GM12878 (cell line): ENCODE measurements around the gene HOOK1. TPM values are rescaled to one million over a fixed set of nuclear protein-coding genes. Genes with fewer than 3 reads are reported as not detected.

Experiments used
- ATAC-seq: fragments of 200-7000 bp; cut with Tn5 transposase; 3 replicates; pipeline ENCODE4 v1.9.1; 2020; ENCODE audit warnings: mild to moderate bottlenecking, moderate library complexity
- BruUV-seq: library from RNA; stranded (reverse); fragments of 400-500 nt; replicated peaks from 2 replicates; lab custom pipeline; 2021; lab: Mats Ljungman, UMichigan
- CTCF ChIA-PET: fragments of 300-600 bp; sonication (Branson Sonifier 250); formaldehyde crosslinking; extraction: SDS; loops from one replicate; lab custom pipeline; 2021; ENCODE audit warnings: inconsistent platforms; lab: Yijun Ruan, JAX
- POLR2A ChIA-PET: fragments of 350-600 bp; formaldehyde crosslinking; extraction: SDS; loops from one replicate; lab custom pipeline; 2021; ENCODE audit warnings: inconsistent platforms; lab: Charles Lee
- RAD21 ChIA-PET: fragments of 300-600 bp; sonication (Branson Sonifier 250); formaldehyde crosslinking; loops from one replicate; lab custom pipeline; 2023; ENCODE audit warnings: antibody characterized with exemption; ENCODE audit not compliant: unreplicated experiment; lab: Charles Lee
- SMC1A ChIA-PET: fragments of 300-600 bp; sonication (Branson Sonifier 250); formaldehyde crosslinking; loops from one replicate; lab custom pipeline; 2023; ENCODE audit not compliant: unreplicated experiment, uncharacterized antibody; lab: Charles Lee
- DNase-seq: peaks from one replicate; pipeline ENCODE4 v3.0.0-alpha.2; 2011; ENCODE audit warnings: low read depth, low spot score
- FAIRE-seq: peaks from 3 replicates; lab custom pipeline; 2011; peaks lifted over from hg19 to GRCh38; lab: Jason Lieb, UNC
- H2AFZ ChIP-seq: 2 replicates; pipeline ENCODE4 v1.6.0; 2011; ENCODE audit warnings: low read depth, low read length, control low read depth; ENCODE audit not compliant: control insufficient read depth
- H3K27ac ChIP-seq: 2 replicates; pipeline ENCODE4 v1.5.1; 2011; ENCODE audit warnings: control low read depth; ENCODE audit not compliant: control insufficient read depth, insufficient read depth
- H3K27me3 ChIP-seq, 2 experiments: replicated peaks in 1 of 2; 2 replicates each; pipeline versions ENCODE4 v1.6.0 to v1.6.1; 2011; ENCODE audit warnings: low read length in 1 of 2; ENCODE audit not compliant: control insufficient read depth in 2 of 2, insufficient read depth in 2 of 2
- H3K36me3 ChIP-seq, 2 experiments: 2 replicates each; pipeline ENCODE4 v1.5.1; 2011; ENCODE audit warnings: low read length in 1 of 2; ENCODE audit not compliant: control insufficient read depth in 2 of 2, insufficient read depth in 2 of 2
- H3K4me1 ChIP-seq: 2 replicates; pipeline ENCODE4 v1.6.1; 2011; ENCODE audit warnings: mild to moderate bottlenecking, low read length, moderate library complexity, mixed read lengths; ENCODE audit not compliant: control insufficient read depth, insufficient read depth
- H3K4me2 ChIP-seq: 2 replicates; pipeline ENCODE4 v1.6.0; 2011; ENCODE audit warnings: control low read depth; ENCODE audit not compliant: control insufficient read depth, insufficient read depth
- H3K4me3 ChIP-seq: fragments of 200-600 bp; sonication (generic); 2 replicates; pipeline ENCODE4 v1.5.1; 2016
- H3K79me2 ChIP-seq: 2 replicates; pipeline ENCODE4 v1.6.0; 2011; ENCODE audit warnings: low read length; ENCODE audit not compliant: control insufficient read depth, insufficient read depth
- H3K9ac ChIP-seq: 2 replicates; pipeline ENCODE4 v1.8.0; 2011; ENCODE audit warnings: low read length, control low read depth, mixed read lengths; ENCODE audit not compliant: control insufficient read depth, insufficient read depth
- H3K9me3 ChIP-seq: replicated peaks from 3 replicates; pipeline ENCODE4 v1.5.1; 2011; ENCODE audit warnings: mild to moderate bottlenecking, low read length; ENCODE audit not compliant: control insufficient read depth, insufficient read depth
- H4K20me1 ChIP-seq: 2 replicates; pipeline ENCODE4 v1.6.0; 2011; ENCODE audit not compliant: control insufficient read depth, insufficient read depth
- KLF5 ChIP-seq: fragments of 450-650 bp; IDR thresholded peaks from 2 replicates; pipeline ENCODE4 v1.6.1; 2014; ENCODE audit warnings: mild to moderate bottlenecking; ENCODE audit not compliant: partially characterized antibody
- MLLT1 ChIP-seq: fragments of 450-650 bp; IDR thresholded peaks from 2 replicates; pipeline ENCODE4 v1.6.1; 2016; ENCODE audit warnings: mild to moderate bottlenecking
- PKNOX1 ChIP-seq: fragments of 450-650 bp; IDR thresholded peaks from 2 replicates; pipeline ENCODE4 v1.6.1; 2016; ENCODE audit warnings: mild to moderate bottlenecking
- WGBS: methylation state at CpG from one replicate; pipeline ENCODE4 v1.1.6; 2016; ENCODE audit warnings: low lambda C conversion rate; ENCODE audit not compliant: insufficient replicate concordance, insufficient coverage; ENCODE audit errors: missing lambda C conversion rate; 5-methylcytosine and 5-hydroxymethylcytosine counted together
- in situ Hi-C: fragments of 300-500 bp; cut with MboI; formaldehyde crosslinking; loops from 9 replicates; pipeline ENCODE4 v1.14.3; 2018; ENCODE audit warnings: mixed read lengths
- intact Hi-C: fragments of 100-400 bp; cut with micrococcal nuclease; formaldehyde crosslinking; loops from one replicate; pipeline ENCODE4 v1.14.2; 2022; ENCODE audit not compliant: unreplicated experiment
- polyA plus RNA-seq, 11 experiments: library from polyadenylated mRNA; depleted of rRNA in 4 of 11; unstranded in 6 of 11; stranded (reverse) in 5 of 11; fragments of >200 nt; fragmentation: Nextera tagmentation in 4 of 11; fragmentation: Illumina TruSeq in 1 of 11; extraction: Ambion mirVana in 4 of 11; extraction: Trizol in 1 of 11; gene quantifications; 1 replicate in 1 of 11; 2 replicates in 10 of 11; pipeline versions ENCODE4 v1.2.1 to v1.2.3, GENCODE V29; 2011 to 2016; ENCODE audit warnings: inconsistent platforms in 2 of 11, missing spikeins in 2 of 11, low read depth in 1 of 11
- total RNA-seq, 4 experiments: library from RNA; depleted of rRNA in 3 of 4; stranded (reverse); fragments of >200 nt in 3 of 4; fragmentation: Illumina TruSeq in 1 of 4; extraction: Trizol in 1 of 4; gene quantifications; 2 replicates each; pipeline versions ENCODE4 v1.2.1 to v1.2.3, GENCODE V29; 2013 to 2021

The HOOK1 gene
- total and polyA plus RNA-seq, 10 of the 15 experiments (the other 5 are each of a cell fraction or from before 2014, with no cell fraction given) = 1.4 to 15.4 (median 3.7) TPM

GRCh38 chr1:59768792-59769735 lies 45.7 kb upstream of the HOOK1 start (continued):
- TF ChIP-seq MLLT1 = no peak

- Histone ChIP-seq H4K20me1 (no peaks in the 10 kb centered on the region), H3K27me3 (no peaks in the 10 kb centered on the region), H3K79me2 (no peaks in the 10 kb centered on the region), H2AFZ (no peak overlapping the region), H3K9me3 (no peaks in the 10 kb centered on the region), H3K27ac (no peak overlapping the region), H3K36me3 (no peaks in the 10 kb centered on the region), H3K4me1 (no peaks in the 10 kb centered on the region), H3K4me3 (no peak overlapping the region), H3K4me2 (no peak overlapping the region), H3K9ac (no peak overlapping the region)
- intact Hi-C loops = no loop called here
- ChIA-PET SMC1A (interaction anchor here (1.2 kb wide), 1 partner anchor 11 kb away, joined by 3 read pairs; no protein-coding TSS in a partner anchor), CTCF (interaction anchor here (1.8 kb wide), 1 partner anchor 9 kb away, joined by 6 read pairs; no protein-coding TSS in a partner anchor), POLR2A (no interaction called here), RAD21 (no interaction called here)
- 86% methylated on average over 4 of the region's 4 CpGs for WGBS
- ATAC-seq (no peak), FAIRE-seq (no peak), DNase-seq (no peak)
- in situ Hi-C loops = no loop called here
- BruUV-seq = no TSS peak
- TF ChIP-seq KLF5 (no peak), PKNOX1 (peak; percentile 71)
These were observed 45.0 kb upstream of the HOOK1 start for GRCh38 chr1:59769736-59770095.
